Erythroblast (primary cell): ENCODE measurements around the gene KANSL2.

Source experiments
- GATA1 ChIP-seq: IDR thresholded peaks from 2 replicates; pipeline ENCODE4 v1.6.1; 2011; ENCODE audit warnings: low read depth, mild to moderate bottlenecking, control low read depth, low read length, moderate library complexity
- POLR2A ChIP-seq: IDR thresholded peaks from 2 replicates; pipeline ENCODE4 v1.6.1; 2011; ENCODE audit warnings: mild to moderate bottlenecking, low read length

- TF ChIP-seq POLR2A (no peak), GATA1 (no peak)
Observed at GRCh38 chr12:48613321-48613720, 68.7 kb downstream of the KANSL2 start.
